Prostate gland (tissue), 2 donors: ENCODE results near the gene HOXA3. TPM values are rescaled to one million over a fixed set of nuclear protein-coding genes. Genes with fewer than 3 reads are reported as not detected.

ENCODE experiments used
- DNase-seq: peaks from one replicate; pipeline ENCODE4 v3.0.0-alpha.2; 2019; ENCODE audit warnings: low spot score
- H3K27ac ChIP-seq, 2 donors: fragments of 200-600 bp; sonication (generic); 2 replicates each; pipeline ENCODE4 v1.5.1; 2017 to 2019
- H3K27me3 ChIP-seq: fragments of 200-600 bp; sonication (generic); replicated peaks from 2 replicates; pipeline ENCODE4 v1.5.1; 2019; ENCODE audit not compliant: insufficient read depth
- H3K36me3 ChIP-seq, 2 donors: fragments of 200-600 bp; sonication (generic); 1 replicate in 1 of 2; 2 replicates in 1 of 2; pipeline versions ENCODE4 v1.5.1 to v1.8.1; 2017 to 2019
- H3K4me1 ChIP-seq: fragments of 200-600 bp; sonication (generic); replicated peaks from 2 replicates; pipeline ENCODE4 v1.5.1; 2019
- H3K4me3 ChIP-seq, 2 donors: fragments of 200-600 bp; sonication (generic); 2 replicates each; pipeline ENCODE4 v1.5.1; 2017 to 2019
- H3K9me3 ChIP-seq: fragments of 200-600 bp; sonication (generic); 2 replicates; pipeline ENCODE4 v1.5.1; 2017
- POLR2A ChIP-seq: fragments of 450-650 bp; IDR thresholded peaks from one replicate; pipeline ENCODE4 v1.6.1; 2016; ENCODE audit warnings: antibody characterized with exemption, mild to moderate bottlenecking
- POLR2AphosphoS5 ChIP-seq: sonication (generic); formaldehyde crosslinking; IDR thresholded peaks from one replicate; pipeline ENCODE4 v1.6.1; 2017; ENCODE audit warnings: antibody characterized with exemption
- WGBS: methylation state at CpG from one replicate; pipeline ENCODE4 v1.1.5; 2018; 5-methylcytosine and 5-hydroxymethylcytosine counted together
- intact Hi-C: fragments of 100-400 bp; cut with DNase I; formaldehyde crosslinking; loops from one replicate; pipeline ENCODE4 v1.14.2; 2022
- total RNA-seq, 2 donors: library from RNA; depleted of rRNA; stranded (reverse); fragments of >200 nt; gene quantifications; one replicate each; pipeline ENCODE4 v1.1.0, GENCODE V29; 2016
- TF ChIP-seq, protein P1 (sequence below), 4 experiments: fragments of 200-600 bp in 2 of 4; fragments of 450-650 bp in 2 of 4; sonication (generic) in 2 of 4; IDR thresholded peaks; 1 replicate in 3 of 4; 2 replicates in 1 of 4; pipeline ENCODE4 v1.5.1; 2016 to 2019; ENCODE audit warnings: antibody characterized with exemption in 4 of 4, mild to moderate bottlenecking in 2 of 4, moderate library complexity in 2 of 4

Gene HOXA3
- total RNA-seq, 2 donors from 2014 or later = 2.8 to 3.1 TPM

- H3K27me3 ChIP-seq = no peaks in the 10 kb centered on the region
- TF ChIP-seq POLR2AphosphoS5 = no peak
- TF ChIP-seq POLR2A = no peak
- TF ChIP-seq, protein P1, sequence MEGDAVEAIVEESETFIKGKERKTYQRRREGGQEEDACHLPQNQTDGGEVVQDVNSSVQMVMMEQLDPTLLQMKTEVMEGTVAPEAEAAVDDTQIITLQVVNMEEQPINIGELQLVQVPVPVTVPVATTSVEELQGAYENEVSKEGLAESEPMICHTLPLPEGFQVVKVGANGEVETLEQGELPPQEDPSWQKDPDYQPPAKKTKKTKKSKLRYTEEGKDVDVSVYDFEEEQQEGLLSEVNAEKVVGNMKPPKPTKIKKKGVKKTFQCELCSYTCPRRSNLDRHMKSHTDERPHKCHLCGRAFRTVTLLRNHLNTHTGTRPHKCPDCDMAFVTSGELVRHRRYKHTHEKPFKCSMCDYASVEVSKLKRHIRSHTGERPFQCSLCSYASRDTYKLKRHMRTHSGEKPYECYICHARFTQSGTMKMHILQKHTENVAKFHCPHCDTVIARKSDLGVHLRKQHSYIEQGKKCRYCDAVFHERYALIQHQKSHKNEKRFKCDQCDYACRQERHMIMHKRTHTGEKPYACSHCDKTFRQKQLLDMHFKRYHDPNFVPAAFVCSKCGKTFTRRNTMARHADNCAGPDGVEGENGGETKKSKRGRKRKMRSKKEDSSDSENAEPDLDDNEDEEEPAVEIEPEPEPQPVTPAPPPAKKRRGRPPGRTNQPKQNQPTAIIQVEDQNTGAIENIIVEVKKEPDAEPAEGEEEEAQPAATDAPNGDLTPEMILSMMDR (IDR thresholded peaks at IDR 0.05) = no peak
- peaks cover 3% of the 10 kb centered on the region for H3K4me1 ChIP-seq
- H3K9me3 ChIP-seq = no peaks in the 10 kb centered on the region
- no peak overlapping the region for H3K27ac ChIP-seq
- no peak for DNase-seq
- H3K36me3 ChIP-seq = no peaks in the 10 kb centered on the region
- 67% methylated on average over 41 of the region's 41 CpGs for WGBS
- intact Hi-C loops = no loop called here
- no peak overlapping the region for H3K4me3 ChIP-seq
Measured at GRCh38 chr7:27108390-27109127, 43.8 kb downstream of the HOXA3 start.

- H3K27me3 ChIP-seq = no peaks in the 10 kb centered on the region
- no peaks in the 10 kb centered on the region for H3K36me3 ChIP-seq
- WGBS = 75% methylated on average over 45 of the region's 47 CpGs
- no peak overlapping the region for H3K27ac ChIP-seq
- no peaks in the 10 kb centered on the region for H3K9me3 ChIP-seq
- intact Hi-C loops = no loop called here
- H3K4me3 ChIP-seq = no peak overlapping the region
- TF ChIP-seq, protein P1 (IDR thresholded peaks at IDR 0.05) = no peak
- TF ChIP-seq POLR2AphosphoS5 (no peak), POLR2A (no peak)
- no peak for DNase-seq
- H3K4me1 ChIP-seq = peaks cover 3% of the 10 kb centered on the region
Measured at GRCh38 chr7:27107391-27108381, 44.7 kb downstream of the HOXA3 start.

- Histone ChIP-seq H3K27ac (no peak overlapping the region), H3K4me3 (no peak overlapping the region), H3K36me3 (no peaks in the 10 kb centered on the region), H3K27me3 (no peaks in the 10 kb centered on the region), H3K9me3 (no peaks in the 10 kb centered on the region), H3K4me1 (peaks cover 3% of the 10 kb centered on the region)
- intact Hi-C loops = no loop called here
- TF ChIP-seq POLR2A (no peak), POLR2AphosphoS5 (no peak)
- TF ChIP-seq, protein P1 (IDR thresholded peaks at IDR 0.05) = no peak
- 75% methylated on average over 14 of the region's 14 CpGs for WGBS
- DNase-seq = no peak
Measured at GRCh38 chr7:27106901-27107240, 45.5 kb downstream of the HOXA3 start.

- Histone ChIP-seq H3K27ac (no peak overlapping the region), H3K36me3 (no peaks in the 10 kb centered on the region), H3K9me3 (no peaks in the 10 kb centered on the region), H3K4me1 (peaks cover 3% of the 10 kb centered on the region), H3K27me3 (no peaks in the 10 kb centered on the region), H3K4me3 (peak overlapping the region in 1 of 2 donors; percentile 1)
- intact Hi-C loops = no loop called here
- 57% methylated on average over 44 of the region's 44 CpGs for WGBS
- TF ChIP-seq, protein P1 (IDR thresholded peaks at IDR 0.05) = no peak
- no peak for TF ChIP-seq POLR2AphosphoS5
- no peak for TF ChIP-seq POLR2A
- DNase-seq = no peak
Measured at GRCh38 chr7:27106181-27106900, 46.0 kb downstream of the HOXA3 start.
